ENCODE results near the gene ZNF485.

- TF ChIP-seq CTCF (IDR thresholded peaks at IDR 0.05) = no peak
- no peak for TF ChIP-seq POLR2AphosphoS5 (IDR thresholded peaks at IDR 0.05; ENCODE audit: insufficient read depth in 1 of 2, low read depth in 1 of 2)
- TF ChIP-seq POLR2A (IDR thresholded peaks at IDR 0.05) = no peak
Measured at GRCh38 chr10:43596546-43596945, 9.7 kb upstream of the ZNF485 start.
